Suppressor macrophage (primary cell): Measurements from ENCODE around the gene MTMR11.
A peak's percentile ranks its signal among the peaks of the same experiment; 100 is the strongest.
"Not testable (repeated sequence)": the region's sequence is repeated elsewhere in the genome, so short reads cannot be mapped to it uniquely, and the experiment has no call there.

Source experiments
- DNase-seq, 4 experiments: peaks; one replicate each; pipeline ENCODE4 v3.0.0-alpha.2; 2020 to 2022

The MTMR11 gene

GRCh38 chr1:149899460-149900284 is 37.0 kb downstream of the MTMR11 start, which contains the start of gene BOLA1:
Gene BOLA1, plus strand, starts transcription at chr1:149899568. Its CDS starts 492 bp downstream, at chr1:149900060.
- peak; percentile 87 to 93 (median 90) for DNase-seq

- no peak for DNase-seq
Measured at GRCh38 chr1:149896575-149896974, 40.1 kb downstream of the MTMR11 start.

GRCh38 chr1:149888999-149889289 is 47.7 kb downstream of the MTMR11 start:
- peak in 1 of 4 experiments; percentile 8 for DNase-seq

- peak; percentile 86 to 91 (median 89) for DNase-seq
Measured at GRCh38 chr1:149888247-149888998, 48.3 kb downstream of the MTMR11 start.

- peak; percentile 91 to 99 (median 94) for DNase-seq
Measured at GRCh38 chr1:149887456-149888246, 49.0 kb downstream of the MTMR11 start.

GRCh38 chr1:149887196-149887455 is 49.6 kb downstream of the MTMR11 start:
- DNase-seq, result not testable (repeated sequence)

GRCh38 chr1:149886396-149887195 is 50.1 kb downstream of the MTMR11 start:
- DNase-seq, result peak; percentile 94 to 99 (median 98)

GRCh38 chr1:149886121-149886395 is 50.6 kb downstream of the MTMR11 start:
- not testable (repeated sequence) for DNase-seq

GRCh38 chr1:149885339-149886120 is 51.1 kb downstream of the MTMR11 start:
- peak; percentile 94 to 97 (median 95) for DNase-seq

- peak; percentile 74 to 89 (median 78) for DNase-seq
Measured at GRCh38 chr1:149884433-149885338, 52.0 kb downstream of the MTMR11 start.

GRCh38 chr1:149883598-149884247 is 53.0 kb downstream of the MTMR11 start:
- DNase-seq, result no peak

GRCh38 chr1:149881876-149882275 is 54.8 kb downstream of the MTMR11 start:
- no peak for DNase-seq

- no peak for DNase-seq
Measured at GRCh38 chr1:149879556-149879955, 57.1 kb downstream of the MTMR11 start.
